Loucy (cell line): ENCODE results near the gene WWOX.
A peak's percentile ranks its signal among the peaks of the same experiment; 100 is the strongest.

Source experiments
- H2AFZ ChIP-seq: fragments of 200-600 bp; sonication (generic); 2 replicates; pipeline ENCODE4 v1.6.0; 2016; ENCODE audit warnings: antibody characterized with exemption, mild to moderate bottlenecking, low read length, moderate library complexity
- H3F3A ChIP-seq: fragments of 200-600 bp; 2 replicates; pipeline ENCODE4 v1.6.0; 2016; ENCODE audit warnings: antibody characterized with exemption, low read depth, mild to moderate bottlenecking
- H3K27me3 ChIP-seq: fragments of 200-600 bp; sonication (generic); 2 replicates; pipeline ENCODE4 v1.6.1; 2014; ENCODE audit warnings: low read length, mild to moderate bottlenecking; ENCODE audit not compliant: insufficient read depth, poor library complexity, severe bottlenecking
- H3K36me3 ChIP-seq: fragments of 200-600 bp; sonication (generic); 2 replicates; pipeline ENCODE4 v1.6.1; 2016; ENCODE audit warnings: low read length; ENCODE audit not compliant: insufficient read depth
- H3K4me1 ChIP-seq: fragments of 200-600 bp; sonication (generic); 2 replicates; pipeline ENCODE4 v1.5.1; 2014; ENCODE audit warnings: low read length, mild to moderate bottlenecking; ENCODE audit not compliant: insufficient read depth, poor library complexity, severe bottlenecking
- H3K4me2 ChIP-seq: fragments of 200-600 bp; sonication (generic); 2 replicates; pipeline ENCODE4 v1.6.0; 2014; ENCODE audit warnings: antibody characterized with exemption, low read length, low read depth, mild to moderate bottlenecking; ENCODE audit not compliant: poor library complexity, severe bottlenecking
- H3K4me3 ChIP-seq: fragments of 200-600 bp; sonication (generic); 2 replicates; pipeline ENCODE4 v1.5.1; 2014; ENCODE audit warnings: low read length, mild to moderate bottlenecking, mixed read lengths; ENCODE audit not compliant: poor library complexity, severe bottlenecking
- H3K79me2 ChIP-seq: fragments of 200-600 bp; sonication (generic); 2 replicates; pipeline ENCODE4 v1.6.1; 2014; ENCODE audit warnings: low read length; ENCODE audit not compliant: insufficient read depth
- H3K9ac ChIP-seq: fragments of 200-600 bp; sonication (generic); 2 replicates; pipeline ENCODE4 v1.6.0; 2014; ENCODE audit warnings: mild to moderate bottlenecking, low read depth, low read length, moderate library complexity; ENCODE audit not compliant: poor library complexity, severe bottlenecking
- H3K9me2 ChIP-seq: fragments of 200-600 bp; sonication (generic); replicated peaks from 2 replicates; pipeline ENCODE4 v1.6.1; 2016; ENCODE audit warnings: low read depth, low read length, mixed read lengths
- H3K9me3 ChIP-seq: fragments of 200-600 bp; sonication (generic); 2 replicates; pipeline ENCODE4 v1.6.1; 2014; ENCODE audit warnings: mild to moderate bottlenecking, antibody characterized with exemption, low read length, low read depth; ENCODE audit not compliant: insufficient read depth
- H4K20me1 ChIP-seq: fragments of 200-600 bp; sonication (generic); 2 replicates; pipeline ENCODE4 v1.6.0; 2014; ENCODE audit warnings: antibody characterized with exemption, low read length, mild to moderate bottlenecking; ENCODE audit not compliant: insufficient read depth, poor library complexity, severe bottlenecking
- CTCF ChIP-seq: fragments of 200-600 bp; sonication (generic); conservative IDR thresholded peaks from 2 replicates; pipeline ENCODE4 v1.5.1; 2014; ENCODE audit warnings: mild to moderate bottlenecking, antibody characterized with exemption, low read length
- EZH2phosphoT487 ChIP-seq: fragments of 200-600 bp; IDR thresholded peaks from 2 replicates; pipeline ENCODE4 v1.6.1; 2018; ENCODE audit warnings: antibody characterized with exemption, mild to moderate bottlenecking, moderate library complexity, borderline replicate concordance

WWOX gene

GRCh38 chr16:79159261-79160049, 1060.0 kb downstream of the WWOX start:
- no peak overlapping the region for H3K9ac ChIP-seq
- no peaks in the 10 kb centered on the region for H3F3A ChIP-seq
- H3K9me3 ChIP-seq, result no peaks in the 10 kb centered on the region
- no peak overlapping the region for H2AFZ ChIP-seq
- H3K9me2 ChIP-seq, result no peaks in the 10 kb centered on the region
- TF ChIP-seq CTCF (no peak), EZH2phosphoT487 (no peak)
- no peaks in the 10 kb centered on the region for H3K36me3 ChIP-seq
- peaks cover 44% of the 10 kb centered on the region for H3K4me1 ChIP-seq
- no peaks in the 10 kb centered on the region for H4K20me1 ChIP-seq
- no peaks in the 10 kb centered on the region for H3K27me3 ChIP-seq
- no peak overlapping the region for H3K4me2 ChIP-seq
- H3K4me3 ChIP-seq, result no peak overlapping the region
- H3K79me2 ChIP-seq, result no peaks in the 10 kb centered on the region

GRCh38 chr16:79162977-79163376, 1063.5 kb downstream of the WWOX start:
- H3F3A ChIP-seq, result no peaks in the 10 kb centered on the region
- H3K9me3 ChIP-seq, result peaks cover 4% of the 10 kb centered on the region
- H3K79me2 ChIP-seq, result no peaks in the 10 kb centered on the region
- no peak overlapping the region for H2AFZ ChIP-seq
- no peak overlapping the region for H3K4me2 ChIP-seq
- no peak overlapping the region for H3K9ac ChIP-seq
- TF ChIP-seq EZH2phosphoT487 (no peak), CTCF (no peak)
- H4K20me1 ChIP-seq, result no peaks in the 10 kb centered on the region
- no peaks in the 10 kb centered on the region for H3K27me3 ChIP-seq
- H3K4me1 ChIP-seq, result peaks cover 28% of the 10 kb centered on the region
- H3K9me2 ChIP-seq, result no peaks in the 10 kb centered on the region
- H3K4me3 ChIP-seq, result no peak overlapping the region
- no peaks in the 10 kb centered on the region for H3K36me3 ChIP-seq

- no peaks in the 10 kb centered on the region for H3K9me2 ChIP-seq
- H3K79me2 ChIP-seq, result no peaks in the 10 kb centered on the region
- H3K9ac ChIP-seq, result no peak overlapping the region
- H3K4me1 ChIP-seq, result peaks cover 26% of the 10 kb centered on the region
- H3K36me3 ChIP-seq, result no peaks in the 10 kb centered on the region
- H4K20me1 ChIP-seq, result no peaks in the 10 kb centered on the region
- peaks cover 6% of the 10 kb centered on the region for H3K9me3 ChIP-seq
- TF ChIP-seq CTCF, result no peak
- no peak for TF ChIP-seq EZH2phosphoT487
- peak overlapping the region; percentile 21 for H3K4me2 ChIP-seq
- no peaks in the 10 kb centered on the region for H3K27me3 ChIP-seq
- H2AFZ ChIP-seq, result 0 out of 2 replicates have a peak overlapping the region, but pooled peaks have one; percentile 12
- no peak overlapping the region for H3K4me3 ChIP-seq
- no peaks in the 10 kb centered on the region for H3F3A ChIP-seq
Measured at GRCh38 chr16:79163691-79164387, 1064.4 kb downstream of the WWOX start.
